SU-DHL-6 (cell line): ENCODE results near the gene CYBC1.

ENCODE experiments used
- EZH2phosphoT487 ChIP-seq: fragments of 200-600 bp; sonication (generic), shearing (Covaris generic); conservative IDR thresholded peaks from 2 replicates; pipeline ENCODE4 v1.6.1; 2018; ENCODE audit warnings: mild to moderate bottlenecking, antibody characterized with exemption, low read length, moderate library complexity, mixed read lengths
- TF ChIP-seq, protein P1 (sequence below): fragments of 200-600 bp; sonication (generic); IDR thresholded peaks from one replicate; pipeline ENCODE4 v1.5.1; 2017; ENCODE audit warnings: antibody characterized with exemption, mild to moderate bottlenecking, low read length, moderate library complexity; ENCODE audit not compliant: insufficient read depth, poor library complexity, severe bottlenecking

DNA sequence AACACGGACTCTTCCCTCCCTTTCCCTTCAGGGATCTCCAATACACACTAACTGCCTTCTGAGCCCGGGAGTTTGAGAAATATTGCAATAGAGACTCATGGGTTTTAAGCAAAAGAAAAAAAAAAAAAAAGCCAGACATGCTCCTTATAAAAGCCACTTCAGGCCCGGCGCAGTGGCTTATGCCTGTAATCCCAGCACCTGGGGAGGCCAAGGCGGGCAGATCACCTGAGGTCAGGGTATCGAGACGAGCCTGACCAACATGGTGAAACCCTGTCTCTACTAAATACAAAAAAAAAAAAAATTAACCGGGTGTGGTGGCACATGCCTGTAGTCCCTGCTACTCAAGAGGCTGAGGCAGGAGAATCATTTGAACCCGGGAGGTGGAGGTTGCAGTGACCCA, 34.8 kb downstream of the CYBC1 start:
- TF ChIP-seq, protein P1, sequence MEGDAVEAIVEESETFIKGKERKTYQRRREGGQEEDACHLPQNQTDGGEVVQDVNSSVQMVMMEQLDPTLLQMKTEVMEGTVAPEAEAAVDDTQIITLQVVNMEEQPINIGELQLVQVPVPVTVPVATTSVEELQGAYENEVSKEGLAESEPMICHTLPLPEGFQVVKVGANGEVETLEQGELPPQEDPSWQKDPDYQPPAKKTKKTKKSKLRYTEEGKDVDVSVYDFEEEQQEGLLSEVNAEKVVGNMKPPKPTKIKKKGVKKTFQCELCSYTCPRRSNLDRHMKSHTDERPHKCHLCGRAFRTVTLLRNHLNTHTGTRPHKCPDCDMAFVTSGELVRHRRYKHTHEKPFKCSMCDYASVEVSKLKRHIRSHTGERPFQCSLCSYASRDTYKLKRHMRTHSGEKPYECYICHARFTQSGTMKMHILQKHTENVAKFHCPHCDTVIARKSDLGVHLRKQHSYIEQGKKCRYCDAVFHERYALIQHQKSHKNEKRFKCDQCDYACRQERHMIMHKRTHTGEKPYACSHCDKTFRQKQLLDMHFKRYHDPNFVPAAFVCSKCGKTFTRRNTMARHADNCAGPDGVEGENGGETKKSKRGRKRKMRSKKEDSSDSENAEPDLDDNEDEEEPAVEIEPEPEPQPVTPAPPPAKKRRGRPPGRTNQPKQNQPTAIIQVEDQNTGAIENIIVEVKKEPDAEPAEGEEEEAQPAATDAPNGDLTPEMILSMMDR = no peak
- TF ChIP-seq EZH2phosphoT487 = no peak
